Neural crest cell (in vitro differentiated cells): ENCODE measurements around the gene HPSE. TPM values are rescaled to one million over a fixed set of nuclear protein-coding genes. Genes with fewer than 3 reads are reported as not detected.
"Not testable (repeated sequence)": the region's sequence is repeated elsewhere in the genome, so short reads cannot be mapped to it uniquely, and the experiment has no call there.

Experiments used
- DNase-seq: peaks from one replicate; pipeline ENCODE4 v3.0.0; 2021; ENCODE audit warnings: low read depth, mixed read lengths, low spot score
- H3K27ac Mint-ChIP-seq: one replicate; pipeline ENCODE4 v1.8.0; 2021; ENCODE audit warnings: mild to moderate bottlenecking, mixed read lengths; ENCODE audit not compliant: unreplicated experiment
- H3K27me3 Mint-ChIP-seq: 2 replicates; pipeline ENCODE4 v1.8.0; 2021; ENCODE audit warnings: low read depth, mild to moderate bottlenecking, mixed read lengths
- H3K36me3 Mint-ChIP-seq: 2 replicates; pipeline ENCODE4 v1.8.0; 2021; ENCODE audit warnings: low read depth, mild to moderate bottlenecking, mixed read lengths
- H3K4me1 Mint-ChIP-seq: 2 replicates; pipeline ENCODE4 v1.8.0; 2021; ENCODE audit warnings: mixed read lengths
- H3K4me3 Mint-ChIP-seq: one replicate; pipeline ENCODE4 v1.8.0; 2021; ENCODE audit warnings: mild to moderate bottlenecking, mixed read lengths
- H3K9me3 Mint-ChIP-seq: 2 replicates; pipeline ENCODE4 v1.8.0; 2021; ENCODE audit warnings: mixed read lengths
- CTCF ChIP-seq: fragments of 200-600 bp; sonication (generic); conservative IDR thresholded peaks from 2 replicates; pipeline ENCODE4 v1.5.0; 2021; ENCODE audit warnings: antibody characterized with exemption, mild to moderate bottlenecking
- total RNA-seq: library from RNA; stranded (reverse); gene quantifications from 2 replicates; pipeline ENCODE4 v1.2.1, GENCODE V29; 2021

Gene HPSE
- total RNA-seq, 1 donor from 2014 or later = 0.30 TPM

- Mint-ChIP-seq H3K27ac (no peak overlapping the region), H3K9me3 (peaks cover 3% of the 10 kb centered on the region), H3K4me3 (no peak overlapping the region), H3K36me3 (no peaks in the 10 kb centered on the region), H3K27me3 (no peaks in the 10 kb centered on the region), H3K4me1 (no peaks in the 10 kb centered on the region)
- no peak for TF ChIP-seq CTCF
- DNase-seq = no peak
Observed at GRCh38 chr4:83293305-83294046, 41.2 kb downstream of the HPSE start.

GRCh38 chr4:83290059-83290774, 44.4 kb downstream of the HPSE start:
- not testable (repeated sequence) for H3K9me3 Mint-ChIP-seq, DNase-seq, H3K27ac Mint-ChIP-seq, H3K27me3 Mint-ChIP-seq, H3K36me3 Mint-ChIP-seq, H3K4me1 Mint-ChIP-seq
- H3K4me3 Mint-ChIP-seq = peak overlapping the region; percentile 23

GRCh38 chr4:83288381-83288780, 46.3 kb downstream of the HPSE start:
- H3K36me3 Mint-ChIP-seq, H3K4me3 Mint-ChIP-seq, H3K27me3 Mint-ChIP-seq, H3K27ac Mint-ChIP-seq, DNase-seq, H3K9me3 Mint-ChIP-seq: not testable (repeated sequence)
- H3K4me1 Mint-ChIP-seq = peaks cover 17% of the 10 kb centered on the region

GRCh38 chr4:83285055-83285407, 49.6 kb downstream of the HPSE start:
- DNase-seq = no peak
- H3K9me3 Mint-ChIP-seq = no peaks in the 10 kb centered on the region
- H3K36me3 Mint-ChIP-seq = no peaks in the 10 kb centered on the region
- H3K27me3 Mint-ChIP-seq = no peaks in the 10 kb centered on the region
- no peak for TF ChIP-seq CTCF
- peak overlapping the region; percentile 96 for H3K4me3 Mint-ChIP-seq
- peaks cover 35% of the 10 kb centered on the region for H3K4me1 Mint-ChIP-seq
- H3K27ac Mint-ChIP-seq = peak overlapping the region; percentile 97

GRCh38 chr4:83284193-83285054, 50.2 kb downstream of the HPSE start, which contains the start of gene COQ2:
COQ2 (minus strand) TSS chr4:83284798; CDS start chr4:83284764, 34 bp downstream.
- Mint-ChIP-seq H3K4me3 (peak within 1 kb of the TSS; percentile 96), H3K27ac (peak within 1 kb of the TSS; percentile 97), H3K27me3 (no peaks in the 10 kb centered on the region), H3K36me3 (no peaks in the 10 kb centered on the region), H3K4me1 (peaks cover 35% of the 10 kb centered on the region), H3K9me3 (no peaks in the 10 kb centered on the region)
- peak; percentile 42 for TF ChIP-seq CTCF
- DNase-seq = peak; percentile 93

GRCh38 chr4:83283181-83283580, 51.5 kb downstream of the HPSE start:
- peak overlapping the region; percentile 92 for H3K4me3 Mint-ChIP-seq
- H3K27me3 Mint-ChIP-seq = no peaks in the 10 kb centered on the region
- H3K9me3 Mint-ChIP-seq = no peaks in the 10 kb centered on the region
- no peak for TF ChIP-seq CTCF
- H3K36me3 Mint-ChIP-seq = no peaks in the 10 kb centered on the region
- H3K4me1 Mint-ChIP-seq = peaks cover 35% of the 10 kb centered on the region
- no peak for DNase-seq
- H3K27ac Mint-ChIP-seq = no peak overlapping the region
